D341Med (cell line): Measurements from ENCODE around the gene SLC38A7.
A peak's percentile ranks its signal among the peaks of the same experiment; 100 is the strongest.

Source experiments
- DNase-seq: peaks from one replicate; pipeline ENCODE4 v3.0.0; 2012; ENCODE audit warnings: low spot score

SLC38A7 gene

DNA sequence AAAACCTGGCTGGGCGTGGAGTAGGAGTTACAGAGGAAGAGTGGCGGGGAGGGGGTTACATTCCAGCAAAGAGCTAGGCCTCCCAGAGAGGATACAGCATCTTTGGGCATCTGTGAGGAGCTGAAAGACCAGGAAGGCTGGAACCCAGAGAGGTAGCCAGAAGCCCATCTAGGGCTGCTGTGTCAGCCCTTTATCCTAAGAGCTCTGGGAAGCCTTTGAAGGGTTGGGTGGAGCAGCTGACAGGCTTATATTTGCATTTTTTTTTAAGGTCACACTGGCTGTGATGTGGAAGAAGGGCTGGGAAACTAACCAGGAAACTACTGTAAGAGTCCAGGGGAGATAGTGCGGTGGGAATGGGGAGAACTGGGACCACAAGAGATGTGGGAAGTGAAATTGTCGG is 48.1 kb downstream of the SLC38A7 start:
- no peak for DNase-seq

DNA sequence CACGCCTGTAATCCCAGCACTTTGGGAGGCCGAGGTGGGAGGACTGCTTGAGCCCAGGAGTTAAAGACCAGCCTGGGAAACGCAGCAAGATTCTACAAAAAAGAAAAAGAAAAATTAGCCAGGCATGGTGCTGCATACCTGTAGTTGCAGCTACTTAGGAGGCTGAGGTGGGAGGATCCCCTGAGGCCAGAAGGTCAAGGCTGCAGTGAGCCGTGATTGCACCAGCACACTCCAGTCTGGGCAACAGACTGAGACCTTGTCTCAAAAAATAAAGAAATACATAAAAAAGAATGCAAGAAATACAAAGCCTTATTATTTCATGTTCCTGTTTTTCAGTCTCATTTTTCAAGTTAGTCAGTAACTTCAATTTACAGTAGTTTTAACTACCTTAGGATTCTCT is 49.1 kb downstream of the SLC38A7 start:
- no peak for DNase-seq

DNA sequence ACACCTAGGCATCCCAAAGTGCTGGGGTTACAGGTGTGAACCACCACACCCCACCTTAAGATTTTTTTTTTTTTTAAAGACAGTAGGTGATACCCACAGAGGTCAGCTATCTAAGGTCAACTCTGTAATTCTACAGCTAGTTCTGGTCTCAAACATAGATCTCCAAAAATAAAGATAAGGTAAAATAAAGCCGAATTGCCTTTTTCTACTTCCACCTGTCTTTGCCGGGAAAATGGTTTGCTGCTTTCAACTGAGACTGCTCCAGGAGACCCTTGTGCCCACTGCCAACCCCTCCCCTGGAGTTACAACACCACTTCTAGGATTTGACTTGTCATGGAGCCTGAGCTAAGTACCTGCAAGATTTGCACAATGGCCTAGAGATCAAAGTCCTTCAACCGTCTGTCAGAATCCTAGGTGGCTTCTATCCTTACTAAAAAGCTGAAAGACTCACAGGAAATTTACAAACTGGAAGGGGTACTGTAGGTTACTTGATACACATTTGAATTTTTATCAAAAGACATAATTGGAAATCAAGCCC is 50.2 kb downstream of the SLC38A7 start:
- DNase-seq = no peak

DNA sequence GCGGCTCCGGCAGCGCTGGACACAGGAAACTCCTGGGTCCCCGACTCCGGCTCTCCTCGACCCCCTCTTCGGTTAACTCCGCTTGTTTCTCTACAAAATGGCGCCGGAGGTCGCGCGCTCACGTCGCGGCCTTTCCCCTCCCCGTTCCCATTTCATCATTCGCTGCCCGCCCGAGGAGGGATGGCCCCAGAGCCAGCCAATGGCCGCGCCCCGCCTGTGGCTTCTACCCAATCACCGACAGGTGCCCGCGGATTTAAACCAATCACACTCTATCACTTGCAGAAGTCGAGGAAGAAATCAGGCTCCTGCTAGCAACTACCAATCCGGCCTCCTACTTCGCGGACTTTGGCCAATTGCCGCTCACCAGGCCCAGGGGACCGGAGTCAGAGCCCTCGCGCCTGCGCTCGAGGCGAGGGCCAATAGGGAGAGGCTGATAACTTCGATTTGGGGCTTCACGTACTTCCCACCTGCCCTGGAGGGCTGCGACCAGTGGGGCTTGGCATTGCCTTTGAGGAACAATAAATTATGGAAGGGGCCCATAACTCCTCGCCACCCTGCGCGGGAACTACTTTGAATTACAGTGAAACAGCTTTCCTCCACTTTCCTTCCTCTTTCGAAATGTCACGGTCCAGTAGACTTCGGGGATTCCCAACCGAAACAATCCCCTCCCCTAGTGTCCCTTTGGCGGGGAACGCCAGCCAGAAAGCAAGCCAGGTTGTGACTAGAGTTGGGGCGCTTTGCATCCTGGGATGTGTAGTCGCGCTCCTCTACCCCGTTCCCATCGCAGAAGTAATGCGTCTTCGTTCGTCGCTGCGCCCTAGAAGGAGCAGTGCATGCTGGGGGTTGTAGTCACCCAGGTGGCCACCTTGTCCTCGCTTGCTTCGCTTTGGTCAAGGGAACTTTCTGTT is 54.6 kb downstream of the SLC38A7 start, which contains the start of gene CNOT1:
Gene CNOT1 (minus strand): TSS at position 94 of the 908 bp plus-strand sequence. CDS start 30,489 bp downstream, outside the sequence.
- DNase-seq = peak; percentile 96

DNA sequence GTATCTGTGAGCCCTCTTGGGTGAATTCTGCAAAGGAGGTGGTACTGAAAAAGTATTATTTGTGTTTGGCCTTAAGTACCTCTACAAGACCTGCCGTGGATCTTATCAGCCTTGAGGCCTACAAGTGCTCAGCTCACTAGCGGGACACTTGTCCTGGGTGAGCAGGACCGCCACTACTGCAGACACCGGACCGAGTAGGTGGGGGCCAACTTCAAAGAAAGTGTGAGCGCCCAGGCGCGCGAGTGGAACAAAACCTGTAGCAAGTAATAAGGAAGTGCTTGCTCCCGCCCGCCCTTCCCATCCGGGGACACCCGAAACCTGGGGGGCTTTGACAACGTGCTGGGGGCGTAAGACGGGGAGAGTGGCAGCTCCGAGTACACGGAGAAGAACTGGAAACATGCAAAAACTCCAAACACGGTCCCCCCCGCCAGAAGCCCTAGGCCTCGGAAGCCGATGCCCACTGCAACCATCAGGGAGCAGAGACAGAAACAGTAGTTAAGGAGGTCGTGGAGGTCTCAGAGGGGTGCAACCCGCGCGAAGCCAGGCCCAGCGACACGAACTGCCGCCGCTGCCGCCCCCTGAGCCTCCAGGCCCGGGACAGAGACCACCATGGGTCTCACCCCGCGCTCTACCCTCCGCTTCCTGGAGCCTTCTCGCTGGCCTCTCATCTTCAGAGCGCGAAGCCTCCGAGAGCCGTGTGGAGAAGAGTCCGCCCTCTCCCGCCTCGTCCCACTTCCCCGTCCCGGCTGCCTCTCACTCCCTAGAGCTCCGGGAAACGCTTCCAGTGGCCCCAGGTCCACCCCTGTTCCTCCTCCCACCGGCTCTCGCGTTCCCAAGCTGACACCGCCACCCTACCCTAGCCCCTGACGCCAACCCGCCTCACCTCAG is 55.5 kb downstream of the SLC38A7 start:
- no peak for DNase-seq

DNA sequence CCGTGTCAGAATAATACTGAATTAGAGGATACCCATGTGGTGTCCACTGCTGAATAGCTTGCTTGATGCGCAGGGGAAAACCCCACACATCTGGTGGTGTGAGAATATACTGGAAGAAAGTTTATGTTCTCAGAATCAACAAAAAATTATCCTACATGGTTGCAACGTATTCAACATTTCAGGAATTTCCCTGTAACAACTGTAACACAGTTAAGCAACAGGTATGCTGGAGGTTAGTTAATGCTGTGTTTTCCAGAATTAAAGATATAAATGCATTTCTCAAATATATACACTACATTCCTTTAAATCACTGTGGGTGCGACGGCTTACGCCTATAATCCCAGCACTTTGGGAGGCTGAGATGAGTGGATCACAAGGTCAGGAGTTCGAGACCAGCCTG is 60.4 kb downstream of the SLC38A7 start:
- no peak for DNase-seq

DNA sequence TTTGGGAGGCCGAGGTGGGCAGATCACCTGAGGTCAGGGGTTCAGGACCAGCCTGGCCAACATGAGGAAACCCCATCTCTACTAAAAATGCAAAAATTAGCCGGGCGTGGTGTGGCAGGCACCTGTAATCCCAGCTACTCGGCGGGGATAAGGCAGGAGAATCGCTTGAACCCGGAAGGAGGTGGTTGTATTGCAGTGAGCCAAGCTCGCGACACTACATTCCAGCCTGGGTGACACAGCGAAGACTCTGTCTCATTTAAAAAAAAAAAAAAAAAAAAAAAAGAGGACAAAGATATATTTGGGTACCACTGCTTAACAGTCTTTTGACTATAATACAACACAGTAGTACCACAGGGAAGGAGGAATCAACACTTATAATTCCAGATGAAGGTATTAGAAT is 64.2 kb downstream of the SLC38A7 start:
- no peak for DNase-seq

DNA sequence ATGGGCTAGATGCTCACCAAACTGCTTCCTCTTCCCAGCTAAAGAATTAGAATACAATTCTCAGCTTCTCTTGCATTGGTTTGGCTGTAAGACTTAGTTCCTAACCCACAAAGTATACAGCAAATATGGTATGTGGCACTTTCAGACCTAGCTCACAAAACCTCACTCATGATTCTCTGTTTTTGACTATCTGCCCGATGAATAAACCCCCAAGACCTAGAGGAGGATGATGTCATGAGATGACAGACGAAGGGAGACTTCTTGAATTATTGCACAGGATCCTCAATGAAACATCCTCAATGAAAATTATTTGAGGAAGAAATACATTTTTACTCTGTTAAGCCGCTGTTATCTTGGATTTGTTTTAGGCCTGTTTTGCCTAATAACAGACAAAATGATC is 69.3 kb downstream of the SLC38A7 start:
- no peak for DNase-seq
